Stimulated activated naive CD4-positive, alpha-beta T cell treated with Interleukin-2 at 50 U/mL for 16 hours (primary cell): ENCODE results near the gene TAS2R41.
"Not testable (repeated sequence)": the region's sequence is repeated elsewhere in the genome, so short reads cannot be mapped to it uniquely, and the experiment has no call there.

Source experiments
- DNase-seq: peaks from one replicate; lab custom pipeline; 2025; lab: John Stamatoyannopoulos, UW

TAS2R41 gene

GRCh38 chr7:143518941-143519340, 41.3 kb downstream of the TAS2R41 start:
- no peak for DNase-seq

GRCh38 chr7:143519411-143520131, 41.9 kb downstream of the TAS2R41 start:
- DNase-seq = no peak

GRCh38 chr7:143522309-143522916, 44.7 kb downstream of the TAS2R41 start:
- DNase-seq = not testable (repeated sequence)
